Raji (cell line): Measurements from ENCODE around the gene ACSL1.

Experiments
- POLR2A ChIP-seq: IDR thresholded peaks from 2 replicates; pipeline ENCODE4 v1.6.1; 2011; ENCODE audit warnings: low read depth, low read length, control low read depth; ENCODE audit not compliant: insufficient read depth

Gene ACSL1

DNA sequence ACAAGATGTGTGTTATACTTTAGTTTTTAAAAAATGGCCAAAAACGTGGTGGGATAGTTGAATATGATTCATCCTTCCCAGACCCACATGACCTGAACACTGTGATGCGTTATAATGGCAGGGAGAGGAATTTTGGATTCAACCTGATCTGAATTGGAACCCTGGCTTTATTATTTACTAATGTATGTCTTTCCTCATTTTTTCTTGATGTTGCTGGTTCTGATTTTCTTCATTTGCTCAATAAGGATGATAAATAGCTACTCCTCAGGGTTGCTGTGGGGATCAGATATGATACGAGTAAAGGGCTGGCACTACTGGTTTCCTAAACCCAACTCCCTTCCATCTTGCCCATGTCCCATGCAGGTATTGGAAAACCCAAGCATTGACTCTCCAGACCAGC lies 24.2 kb upstream of the ACSL1 start:
- no peak for TF ChIP-seq POLR2A

DNA sequence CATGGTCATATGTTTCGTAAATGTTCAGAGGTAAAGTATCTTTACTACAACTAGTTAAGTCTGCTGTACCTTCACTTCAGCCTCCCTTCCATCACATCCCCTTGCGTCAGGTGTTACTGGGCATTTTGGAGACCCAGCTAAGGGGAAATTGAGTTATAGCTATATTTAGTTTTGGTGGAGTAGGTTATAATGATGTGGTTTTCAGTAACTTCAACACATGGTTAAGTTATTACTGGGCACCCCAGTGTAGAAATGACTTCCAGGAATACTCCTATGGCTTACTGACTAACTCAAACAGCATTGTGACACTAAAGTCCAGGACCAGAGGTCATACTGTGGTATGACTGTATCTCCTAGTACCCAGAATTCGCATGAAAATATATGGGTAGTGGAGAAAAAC lies 23.4 kb upstream of the ACSL1 start:
- no peak for TF ChIP-seq POLR2A

DNA sequence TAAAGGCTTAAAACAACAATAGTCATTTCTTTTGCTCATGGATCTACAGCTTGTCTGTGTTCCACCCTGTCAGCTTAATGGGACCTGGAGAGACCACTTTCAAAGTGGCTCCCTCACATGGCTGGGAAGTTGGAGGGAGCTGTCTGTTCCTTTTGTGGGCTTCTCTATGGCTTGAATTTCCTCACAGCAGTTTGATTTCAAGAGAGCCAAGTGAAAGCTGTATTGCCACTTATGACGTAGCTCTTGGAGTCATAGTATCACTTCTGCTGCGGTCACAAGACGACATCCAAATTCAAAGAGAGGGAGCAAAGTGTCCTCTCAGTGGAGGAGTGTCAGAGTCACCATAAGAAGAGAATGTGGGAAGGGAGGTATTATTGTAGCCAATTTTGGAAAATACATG lies 22.7 kb upstream of the ACSL1 start:
- no peak for TF ChIP-seq POLR2A

DNA sequence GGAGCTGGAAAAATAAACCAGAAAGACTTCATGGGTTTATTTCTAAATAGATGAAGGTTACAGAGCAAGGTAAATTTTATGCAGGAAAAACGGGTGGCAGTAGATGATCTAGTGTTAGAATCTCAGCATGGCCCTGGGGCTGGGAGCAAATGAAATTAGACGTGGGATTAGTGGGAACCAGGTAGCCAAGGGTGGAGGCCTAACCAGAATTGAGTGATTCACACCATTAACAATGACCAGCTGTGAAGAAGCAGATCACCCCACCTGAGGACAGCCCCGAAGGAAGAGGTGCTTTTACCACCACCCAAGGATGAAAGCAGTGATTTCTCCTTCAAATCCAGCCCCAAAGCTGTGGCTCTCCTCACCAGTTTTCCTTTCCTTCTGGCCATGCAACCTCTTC lies 20.8 kb upstream of the ACSL1 start:
- TF ChIP-seq POLR2A, result no peak

DNA sequence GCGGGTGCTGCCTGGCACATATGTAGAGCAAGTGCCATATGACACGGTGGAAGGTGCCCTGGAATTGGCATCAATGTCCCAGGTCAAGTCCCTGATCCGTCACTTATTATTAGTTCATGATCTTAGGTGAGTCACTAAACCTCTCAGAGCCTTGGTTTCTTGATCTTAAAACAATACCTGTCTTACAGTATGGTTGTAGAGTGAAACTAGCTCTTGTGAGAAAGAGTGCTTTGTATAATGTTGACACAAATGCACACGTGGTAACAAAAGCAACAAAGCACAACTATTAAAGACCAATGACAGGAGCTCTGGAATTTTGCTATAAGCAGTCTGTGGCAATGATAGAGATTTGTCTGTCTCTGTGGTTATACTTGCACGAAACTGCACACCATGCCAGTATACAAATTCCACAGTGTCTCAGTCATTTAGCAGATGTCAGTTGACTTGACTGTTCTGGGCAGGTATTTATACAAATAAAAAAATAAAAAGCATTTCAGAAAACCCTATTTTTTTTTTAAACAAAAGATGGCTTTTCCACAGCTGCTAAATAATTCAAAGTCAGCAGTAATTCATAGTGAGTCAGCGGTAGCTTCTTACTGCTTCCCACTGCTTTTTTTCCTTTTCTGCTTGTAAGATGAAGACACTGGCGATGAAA lies 19.7 kb upstream of the ACSL1 start:
- TF ChIP-seq POLR2A, result no peak

DNA sequence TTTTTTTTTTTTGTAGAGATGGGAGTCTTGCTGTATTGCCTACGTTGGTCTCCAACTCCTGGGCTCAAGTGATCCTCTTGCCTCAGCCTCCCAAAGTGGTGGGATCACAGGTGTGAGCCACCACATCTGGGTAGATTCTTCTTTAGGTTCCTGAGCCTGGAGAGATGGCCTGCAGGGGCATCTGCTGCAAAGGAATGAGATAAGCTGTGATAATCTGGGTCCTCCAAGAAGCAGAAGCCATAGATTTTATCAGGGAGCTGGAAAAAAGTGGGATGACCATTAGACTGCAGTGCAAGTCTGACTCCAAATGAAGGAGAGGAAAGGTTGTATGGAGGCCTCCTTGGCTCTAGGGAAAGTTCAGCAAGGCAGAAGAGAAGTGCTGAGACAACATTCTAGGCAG lies 19.0 kb upstream of the ACSL1 start:
- no peak for TF ChIP-seq POLR2A

DNA sequence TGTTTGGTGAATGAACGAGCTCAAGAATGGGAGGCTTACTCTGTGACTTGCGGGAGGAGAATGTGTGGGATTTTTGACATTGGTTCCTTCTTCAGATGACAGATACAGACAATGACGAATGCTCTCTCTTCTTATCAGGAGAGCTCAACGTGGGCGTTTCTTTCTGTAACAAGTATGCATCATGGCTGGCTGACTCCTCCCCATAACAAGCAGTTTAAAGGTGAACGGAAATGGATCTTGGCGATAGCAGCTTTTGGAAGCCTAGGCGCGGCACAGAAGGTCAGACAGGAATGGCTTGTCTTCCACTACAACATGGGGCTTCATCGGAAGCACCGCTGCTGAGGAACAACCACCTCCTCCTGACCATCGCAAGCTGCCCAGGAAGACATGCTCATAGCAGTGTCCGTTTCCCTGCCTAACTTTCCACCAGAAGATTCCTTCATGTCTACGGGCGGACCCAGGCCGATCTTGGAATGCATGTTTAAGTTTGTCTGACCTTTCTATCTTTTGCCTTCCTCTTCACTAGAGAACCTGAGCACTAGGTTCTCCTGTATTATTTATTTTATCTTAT lies 18.3 kb upstream of the ACSL1 start:
- no peak for TF ChIP-seq POLR2A

DNA sequence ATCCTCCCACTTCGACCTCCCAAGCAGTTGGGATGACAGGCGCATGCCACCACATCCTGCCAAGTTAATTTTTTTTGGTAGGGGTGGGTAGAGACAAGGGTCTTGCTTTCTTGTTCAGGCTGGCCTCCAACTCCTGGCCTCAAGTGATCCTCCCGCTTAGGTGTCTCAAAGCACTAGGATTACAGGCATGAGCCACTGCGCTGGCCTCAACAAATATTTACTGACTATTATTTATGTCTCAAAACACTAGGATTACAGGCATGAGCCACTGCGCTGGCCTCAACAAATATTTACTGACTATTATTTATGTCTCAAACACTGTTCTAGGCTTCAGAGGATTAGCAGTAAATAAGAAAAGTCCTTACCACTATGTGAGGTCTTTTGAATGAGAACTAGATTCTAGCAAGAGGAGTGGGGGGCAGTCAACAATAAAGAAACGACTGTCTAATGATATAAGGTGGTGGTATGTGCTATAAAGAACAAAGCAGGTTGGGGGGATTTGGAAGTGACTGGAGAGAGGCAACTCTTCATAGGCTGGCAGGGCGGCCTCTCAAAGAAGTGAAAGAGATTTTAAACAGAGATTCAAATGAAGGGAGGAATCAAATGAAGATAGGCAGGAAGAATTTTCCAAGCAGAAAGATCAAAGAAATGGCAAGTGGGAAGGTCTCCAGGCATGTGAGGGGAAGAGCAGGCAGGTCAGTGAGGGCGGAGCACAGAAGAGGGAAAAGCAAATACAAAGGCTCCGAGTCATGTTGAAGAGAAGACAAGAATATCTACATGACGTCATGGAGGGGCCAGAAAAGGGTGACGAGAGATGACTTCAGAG lies 12.7 kb upstream of the ACSL1 start:
- no peak for TF ChIP-seq POLR2A

DNA sequence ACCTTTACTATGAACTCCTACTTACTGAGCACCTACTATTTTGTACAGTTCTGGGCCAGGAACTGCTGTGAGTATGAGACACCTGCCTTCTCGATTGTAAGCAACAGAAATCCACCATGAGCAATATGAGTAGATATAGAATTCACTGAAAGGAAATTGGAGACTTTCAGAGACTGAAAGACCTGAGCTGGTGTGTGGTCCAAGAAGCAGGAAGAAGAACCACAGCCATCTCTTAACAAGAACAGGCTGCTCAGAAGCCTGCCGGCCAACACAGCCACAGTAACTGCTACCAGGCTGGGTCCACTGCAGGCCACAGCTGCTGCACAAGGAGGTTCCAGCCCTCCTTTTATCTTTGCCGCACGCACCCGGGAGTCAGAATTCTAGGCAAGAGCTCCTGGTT lies 10.8 kb upstream of the ACSL1 start:
- TF ChIP-seq POLR2A, result no peak

DNA sequence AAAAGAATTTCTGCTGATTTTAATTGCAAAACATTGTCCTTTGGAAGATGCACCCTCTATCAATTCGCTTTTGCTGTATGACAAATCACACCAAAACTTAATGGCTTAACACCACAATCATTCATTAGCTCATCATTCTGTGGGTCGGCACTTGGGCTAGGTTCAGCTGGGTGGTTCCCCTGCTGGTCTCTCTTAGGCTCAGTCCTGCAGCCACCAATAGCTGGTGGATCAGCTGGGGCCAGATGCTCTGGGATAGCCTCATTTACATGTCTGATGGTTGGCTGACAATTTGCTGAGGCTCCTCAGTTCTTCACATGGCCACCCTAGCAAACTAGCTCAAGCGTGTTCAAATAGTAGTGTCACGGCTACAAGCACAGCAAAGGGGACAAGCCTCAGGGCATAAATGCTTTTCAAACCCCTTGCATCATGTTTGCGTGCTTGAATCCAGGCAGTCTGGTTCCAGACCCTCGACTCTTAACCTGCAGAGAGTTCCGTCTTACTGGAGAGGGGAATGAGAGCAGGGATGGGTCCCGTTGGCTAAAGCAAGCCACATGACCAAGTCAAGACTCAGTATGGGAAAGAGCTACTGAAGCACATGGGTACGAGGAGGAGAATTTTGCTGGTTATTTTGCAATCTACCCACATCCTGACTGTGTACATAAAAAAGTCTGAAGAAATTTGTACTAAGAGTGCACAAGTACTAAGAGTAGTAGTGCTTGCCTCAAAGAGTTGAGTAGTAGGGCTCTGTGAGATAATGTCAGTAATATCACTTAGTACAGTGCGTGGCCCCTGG lies 7.5 kb upstream of the ACSL1 start:
- TF ChIP-seq POLR2A, result no peak

DNA sequence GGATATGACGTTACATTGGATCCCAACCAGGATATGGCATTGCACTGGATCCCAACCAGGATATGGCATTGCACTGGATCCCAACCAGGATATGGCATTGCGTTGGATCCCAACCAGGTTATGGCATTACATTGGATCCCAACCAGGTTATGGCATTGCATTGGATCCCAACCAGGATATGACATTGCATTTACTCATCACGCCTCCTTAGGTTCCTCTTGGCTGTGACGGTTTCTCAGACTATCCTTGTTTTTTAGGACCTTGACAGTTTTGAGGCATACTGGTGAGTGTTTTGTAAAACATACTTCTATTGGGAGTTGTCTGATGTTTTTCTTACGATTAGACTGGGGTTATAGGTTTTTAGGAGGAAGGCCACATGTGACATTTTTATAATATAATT lies 5.4 kb upstream of the ACSL1 start:
- TF ChIP-seq POLR2A, result no peak

DNA sequence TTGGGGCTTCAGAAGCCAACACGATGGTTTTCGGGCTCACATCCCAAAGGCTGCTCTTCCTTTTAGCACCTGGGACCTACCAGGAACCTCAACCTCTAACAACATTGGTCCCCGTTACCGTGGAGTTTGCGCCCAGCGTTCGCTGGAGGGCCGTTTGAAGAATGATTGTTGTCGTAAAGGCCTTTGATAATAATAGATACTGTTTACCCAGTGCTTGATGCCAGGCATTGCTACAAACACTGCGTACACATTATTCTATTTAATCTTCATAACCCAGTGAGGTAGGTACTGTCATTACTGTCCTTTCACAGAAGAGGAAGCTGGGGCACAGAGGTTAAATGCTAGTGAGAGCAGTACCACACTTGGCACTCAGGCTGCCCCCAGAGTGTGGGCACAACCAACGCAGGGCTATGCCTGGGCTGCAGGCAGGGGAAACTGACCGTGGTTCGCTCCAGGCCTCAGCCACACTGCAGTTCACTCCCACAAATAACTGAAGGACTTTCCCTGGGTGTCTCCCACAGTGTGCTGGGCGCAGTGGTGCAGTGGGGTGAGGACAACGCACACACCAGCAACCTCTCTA lies 1.0 kb upstream of the ACSL1 start:
- TF ChIP-seq POLR2A, result no peak

DNA sequence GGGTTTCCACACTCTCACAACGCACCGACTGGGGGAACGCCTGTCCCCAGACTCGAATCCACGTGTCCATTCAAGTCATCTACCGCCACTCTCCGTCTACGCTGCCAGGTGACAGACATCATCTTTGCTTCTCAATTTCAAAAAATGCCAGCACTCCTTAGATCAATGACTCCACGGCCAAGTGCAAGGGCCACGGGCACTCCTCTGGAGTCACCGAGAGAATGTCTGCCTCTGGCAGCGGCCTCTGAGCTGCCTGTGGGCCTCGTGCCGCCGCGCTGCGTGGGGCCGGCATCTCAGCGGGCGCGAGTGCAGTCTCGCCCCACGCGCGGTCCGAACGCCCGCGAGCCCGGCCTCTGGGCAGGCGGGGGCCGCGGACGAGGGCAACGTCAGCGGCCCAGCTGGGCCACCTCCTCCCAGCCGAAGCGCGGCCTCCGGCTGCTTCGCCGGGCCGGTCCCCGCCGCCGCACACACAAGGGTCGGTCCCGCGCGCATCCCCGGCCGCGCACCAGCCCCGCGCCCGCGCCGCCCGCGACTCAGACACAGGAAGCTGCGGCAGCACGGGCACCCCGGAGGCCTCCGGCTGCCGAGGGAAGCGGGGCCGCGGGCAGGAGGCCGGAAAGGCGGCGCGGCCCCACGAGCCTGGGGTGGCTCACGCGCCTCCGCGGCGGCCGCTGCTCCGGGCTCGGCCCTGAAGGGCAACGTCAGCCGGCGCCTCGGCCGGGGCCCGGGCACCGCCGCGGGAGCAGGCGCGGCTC lies 450 bp downstream of the ACSL1 start:
- no peak for TF ChIP-seq POLR2A

DNA sequence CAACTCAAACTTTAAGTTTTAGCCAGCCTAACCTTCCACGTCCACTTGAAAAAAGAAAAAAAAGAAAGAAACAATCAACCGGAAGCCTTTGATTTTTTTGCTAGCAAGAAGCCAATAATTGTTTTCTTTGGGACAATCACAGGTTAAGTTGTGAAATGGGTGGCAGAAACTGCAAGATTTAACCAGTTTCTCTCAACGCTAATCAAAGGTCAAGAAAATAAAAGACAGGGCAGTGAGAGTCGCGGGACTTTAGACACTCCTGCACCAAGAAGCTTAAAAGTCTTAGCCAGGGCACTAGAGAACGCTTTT lies 1.0 kb downstream of the ACSL1 start:
- no peak for TF ChIP-seq POLR2A
